Measurements from ENCODE around the gene WSCD2.

GRCh38 chr12:108099778-108100489, 29.2 kb upstream of the WSCD2 start:
- TF ChIP-seq CTCF (IDR thresholded peaks at IDR 0.05; ENCODE audit: borderline replicate concordance, extremely low read depth, low read length, poor library complexity, severe bottlenecking) (no peak), EZH2 (IDR thresholded peaks at IDR 0.05; ENCODE audit: borderline replicate concordance, low read depth, low read length, severe bottlenecking) (no peak)
